ENCODE results near the gene TRRAP. TPM values are rescaled to one million over a fixed set of nuclear protein-coding genes. Genes with fewer than 3 reads are reported as not detected.
"Not testable (repeated sequence)": the region's sequence is repeated elsewhere in the genome, so short reads cannot be mapped to it uniquely, and the experiment has no call there.

The TRRAP gene
- total RNA-seq, 1 donor from 2014 or later: 14.3 TPM

GRCh38 chr7:99032928-99033327 is 154.6 kb downstream of the TRRAP start:
- intact Hi-C loops (cut with DNase I): no loop called here
- no peak for DNase-seq (ENCODE audit: missing footprints)
- no peak for ATAC-seq

GRCh38 chr7:99033765-99034164 is 155.4 kb downstream of the TRRAP start:
- intact Hi-C loops (cut with DNase I): no loop called here
- no peak for DNase-seq (ENCODE audit: missing footprints)
- no peak for ATAC-seq

GRCh38 chr7:99034932-99035722 is 156.8 kb downstream of the TRRAP start:
- DNase-seq (ENCODE audit: missing footprints) (no peak), ATAC-seq (no peak)
- intact Hi-C loops (cut with DNase I): no loop called here

- DNase-seq (ENCODE audit: missing footprints) (no peak), ATAC-seq (no peak)
These were observed 157.6 kb downstream of the TRRAP start for GRCh38 chr7:99035723-99036545.

GRCh38 chr7:99036546-99037111 is 158.3 kb downstream of the TRRAP start:
- DNase-seq (ENCODE audit: missing footprints): no peak
- intact Hi-C loops (cut with DNase I): no loop called here
- peak; percentile 39 for ATAC-seq

More at GRCh38 chr7:99035723-99036545, 157.6 kb downstream of the TRRAP start:
- intact Hi-C loops (cut with DNase I): no loop called here

- intact Hi-C loops (cut with DNase I): no loop called here
These were observed 159.1 kb downstream of the TRRAP start for GRCh38 chr7:99037327-99037940.

GRCh38 chr7:99038086-99038855 is 159.9 kb downstream of the TRRAP start:
- intact Hi-C loops (cut with DNase I): no loop called here
- no peak for ATAC-seq
- no peak for DNase-seq (ENCODE audit: missing footprints)

More at GRCh38 chr7:99037327-99037940, 159.1 kb downstream of the TRRAP start:
- DNase-seq (ENCODE audit: missing footprints) (no peak), ATAC-seq (no peak)

GRCh38 chr7:99039384-99039891 is 161.1 kb downstream of the TRRAP start:
- ATAC-seq (no peak), DNase-seq (ENCODE audit: missing footprints) (no peak)
- intact Hi-C loops (cut with DNase I): no loop called here

- DNase-seq (ENCODE audit: missing footprints) (peak; percentile 81), ATAC-seq (peak; percentile 85)
- intact Hi-C loops (cut with DNase I): loop anchor here (1.0 to 5.0 kb wide), 2 partner anchors 102 to 273 kb away; partner anchors contain the start of gene SMURF1
These were observed 162.0 kb downstream of the TRRAP start for GRCh38 chr7:99040104-99040958.

- no peak for ATAC-seq
- intact Hi-C loops (cut with DNase I): loop anchor here (5.0 kb wide), 1 partner anchor 101 kb away; the partner anchor contains the start of gene SMURF1
- no peak for DNase-seq (ENCODE audit: missing footprints)
These were observed 163.2 kb downstream of the TRRAP start for GRCh38 chr7:99041526-99041925.

- intact Hi-C loops (cut with DNase I): loop anchor here (5.0 kb wide), 1 partner anchor 99 kb away; the partner anchor contains the start of gene SMURF1
- DNase-seq (ENCODE audit: missing footprints): no peak
- no peak for ATAC-seq
These were observed 164.6 kb downstream of the TRRAP start for GRCh38 chr7:99042957-99043356.

GRCh38 chr7:99044858-99045257 is 166.5 kb downstream of the TRRAP start:
- not testable (repeated sequence) for DNase-seq (ENCODE audit: missing footprints); ATAC-seq
- intact Hi-C loops (cut with DNase I): loop anchor here (5.0 kb wide), 1 partner anchor 97 kb away; the partner anchor contains the start of gene SMURF1

GRCh38 chr7:99046262-99046661 is 167.9 kb downstream of the TRRAP start:
- ATAC-seq; DNase-seq (ENCODE audit: missing footprints); intact Hi-C loops (cut with DNase I): not testable (repeated sequence)

GRCh38 chr7:99046722-99047121 is 168.4 kb downstream of the TRRAP start:
- no peak for DNase-seq (ENCODE audit: missing footprints)
- intact Hi-C loops (cut with DNase I): no loop called here
- no peak for ATAC-seq

- intact Hi-C loops (cut with DNase I): no loop called here
- DNase-seq (ENCODE audit: missing footprints): no peak
- no peak for ATAC-seq
These were observed 169.3 kb downstream of the TRRAP start for GRCh38 chr7:99047526-99048077.

- no peak for DNase-seq (ENCODE audit: missing footprints)
- intact Hi-C loops (cut with DNase I): no loop called here
- ATAC-seq: no peak
These were observed 172.6 kb downstream of the TRRAP start for GRCh38 chr7:99050971-99051370.

GRCh38 chr7:99054781-99055180 is 176.4 kb downstream of the TRRAP start:
- no peak for DNase-seq (ENCODE audit: missing footprints)
- intact Hi-C loops (cut with DNase I): no loop called here
- no peak for ATAC-seq

Data from Right ventricle myocardium inferior (tissue), 1 donor.